Bronchial epithelial cell (primary cell): ENCODE results near the gene UTP20. TPM values are rescaled to one million over a fixed set of nuclear protein-coding genes. Genes with fewer than 3 reads are reported as not detected.

Experiments
- DNase-seq: peaks from one replicate; pipeline ENCODE4 v3.0.0-alpha.2; 2010; ENCODE audit warnings: low read depth
- FAIRE-seq: peaks from 2 replicates; lab custom pipeline; 2011; peaks lifted over from hg19 to GRCh38; lab: Jason Lieb, UNC
- H3K27me3 ChIP-seq: 2 replicates; pipeline ENCODE4 v1.5.1; 2011; ENCODE audit warnings: low read length; ENCODE audit not compliant: control insufficient read depth, insufficient read depth
- H3K36me3 ChIP-seq: 2 replicates; pipeline ENCODE4 v1.5.1; 2011; ENCODE audit warnings: low read length; ENCODE audit not compliant: control insufficient read depth, insufficient read depth
- H3K4me3 ChIP-seq: 2 replicates; pipeline ENCODE4 v1.5.1; 2011; ENCODE audit warnings: mild to moderate bottlenecking, low read depth, low read length, control low read depth
- CTCF ChIP-seq: IDR thresholded peaks from 2 replicates; pipeline ENCODE4 v1.5.1; 2011; ENCODE audit warnings: mild to moderate bottlenecking, moderate library complexity, low read length, control low read depth, inconsistent platforms; ENCODE audit not compliant: insufficient read depth, severe bottlenecking
- total RNA-seq: library from RNA; depleted of rRNA; stranded (reverse); fragments of >200 nt; gene quantifications from 2 replicates; pipeline ENCODE4 v1.2.1, GENCODE V29; 2014

Gene UTP20
- total RNA-seq, 1 donor from 2014 or later, result 9.2 TPM

- H3K27me3 ChIP-seq, result no peaks in the 10 kb centered on the region
- H3K36me3 ChIP-seq, result peaks cover 2% of the 10 kb centered on the region
- no peak for TF ChIP-seq CTCF
- FAIRE-seq (no peak), DNase-seq (no peak)
- H3K4me3 ChIP-seq, result no peak overlapping the region
Measured at GRCh38 chr12:101327051-101327450, 47.1 kb downstream of the UTP20 start.

GRCh38 chr12:101327546-101327945, 47.6 kb downstream of the UTP20 start:
- no peak for TF ChIP-seq CTCF
- no peak overlapping the region for H3K4me3 ChIP-seq
- FAIRE-seq, result no peak
- no peaks in the 10 kb centered on the region for H3K27me3 ChIP-seq
- H3K36me3 ChIP-seq, result peaks cover 2% of the 10 kb centered on the region
- no peak for DNase-seq

- DNase-seq (no peak), FAIRE-seq (no peak)
- no peak overlapping the region for H3K4me3 ChIP-seq
- H3K36me3 ChIP-seq, result peaks cover 2% of the 10 kb centered on the region
- no peaks in the 10 kb centered on the region for H3K27me3 ChIP-seq
- no peak for TF ChIP-seq CTCF
Measured at GRCh38 chr12:101328917-101329316, 49.0 kb downstream of the UTP20 start.

GRCh38 chr12:101330631-101331030, 50.7 kb downstream of the UTP20 start:
- FAIRE-seq (no peak), DNase-seq (no peak)
- Histone ChIP-seq H3K27me3 (no peaks in the 10 kb centered on the region), H3K36me3 (peaks cover 2% of the 10 kb centered on the region), H3K4me3 (no peak overlapping the region)
- no peak for TF ChIP-seq CTCF

- TF ChIP-seq CTCF, result no peak
- no peak for DNase-seq
- no peak for FAIRE-seq
- H3K36me3 ChIP-seq, result no peaks in the 10 kb centered on the region
- no peak overlapping the region for H3K4me3 ChIP-seq
- no peaks in the 10 kb centered on the region for H3K27me3 ChIP-seq
Measured at GRCh38 chr12:101336437-101336836, 56.5 kb downstream of the UTP20 start.

- no peak for TF ChIP-seq CTCF
- no peak for FAIRE-seq
- Histone ChIP-seq H3K36me3 (no peaks in the 10 kb centered on the region), H3K4me3 (no peak overlapping the region), H3K27me3 (no peaks in the 10 kb centered on the region)
- no peak for DNase-seq
Measured at GRCh38 chr12:101338087-101338486, 58.2 kb downstream of the UTP20 start.
